Endothelial cell of umbilical vein (primary cell): ENCODE data around the gene UPB1. TPM values are rescaled to one million over a fixed set of nuclear protein-coding genes. Genes with fewer than 3 reads are reported as not detected.

ENCODE experiments used
- BruUV-seq: library from RNA; stranded (reverse); fragments of 400-500 nt; replicated peaks from 2 replicates; lab custom pipeline; 2021; lab: Mats Ljungman, UMichigan
- CTCF ChIA-PET: fragments of 300-600, 350-600 bp; sonication (Branson Sonifier 250); formaldehyde crosslinking; loops from one replicate; lab custom pipeline; 2021; ENCODE audit warnings: antibody characterized with exemption, inconsistent platforms; lab: Charles Lee
- POLR2A ChIA-PET: fragments of 300-600, 350-600 bp; sonication (Branson Sonifier 250); formaldehyde crosslinking; loops from one replicate; lab custom pipeline; 2021; ENCODE audit warnings: antibody characterized with exemption, inconsistent platforms; lab: Charles Lee
- DNase-seq: peaks from one replicate; pipeline ENCODE4 v3.0.0-alpha.2; 2011; ENCODE audit warnings: low read depth, low spot score
- FAIRE-seq: peaks from 2 replicates; lab custom pipeline; 2011; peaks lifted over from hg19 to GRCh38; lab: Jason Lieb, UNC
- H2AFZ ChIP-seq: 2 replicates; pipeline ENCODE4 v1.6.0; 2012; ENCODE audit warnings: low read depth, low read length, control low read depth, inconsistent platforms
- H3K27ac ChIP-seq: 2 replicates; pipeline ENCODE4 v1.5.1; 2011; ENCODE audit warnings: low read depth, mild to moderate bottlenecking, control low read depth, low read length, moderate library complexity; ENCODE audit not compliant: insufficient read depth
- H3K27me3 ChIP-seq, 2 experiments: 2 replicates each; pipeline versions ENCODE4 v1.6.0 to v1.6.1; 2011; ENCODE audit warnings: low read length in 2 of 2, mixed read lengths in 1 of 2; ENCODE audit not compliant: control insufficient read depth in 2 of 2, insufficient read depth in 2 of 2
- H3K36me3 ChIP-seq, 2 experiments: 2 replicates in 1 of 2; 3 replicates in 1 of 2; pipeline ENCODE4 v1.5.1; 2011; ENCODE audit warnings: low read length in 2 of 2, mild to moderate bottlenecking in 1 of 2, moderate library complexity in 1 of 2; ENCODE audit not compliant: control insufficient read depth in 2 of 2, insufficient read depth in 2 of 2; ENCODE audit errors: extremely low read depth in 1 of 2
- H3K4me1 ChIP-seq: 3 replicates; pipeline ENCODE4 v1.5.1; 2011; ENCODE audit warnings: mild to moderate bottlenecking, low read length; ENCODE audit not compliant: control insufficient read depth, insufficient read depth; ENCODE audit errors: extremely low read depth
- H3K4me2 ChIP-seq: 2 replicates; pipeline ENCODE4 v1.6.1; 2011; ENCODE audit warnings: low read length, control low read depth, mixed read lengths; ENCODE audit not compliant: insufficient read depth
- H3K4me3 ChIP-seq, 3 experiments: fragments of 200-600 bp in 1 of 3; sonication (generic), shearing (Covaris generic) in 1 of 3; replicated peaks in 1 of 3; 2 replicates each; pipeline ENCODE4 v1.5.1; 2011 to 2016; ENCODE audit warnings: control low read depth in 3 of 3, low read length in 3 of 3, mild to moderate bottlenecking in 2 of 3, inconsistent platforms in 1 of 3, low read depth in 1 of 3, moderate library complexity in 1 of 3; ENCODE audit not compliant: insufficient read depth in 1 of 3
- H3K79me2 ChIP-seq: 2 replicates; pipeline ENCODE4 v1.6.0; 2012; ENCODE audit warnings: low read length, inconsistent platforms; ENCODE audit not compliant: control insufficient read depth, insufficient read depth
- H3K9ac ChIP-seq: replicated peaks from 2 replicates; pipeline ENCODE3; 2011; ENCODE audit warnings: low read length, control low read depth; ENCODE audit not compliant: insufficient read depth; ENCODE audit errors: extremely low read depth
- H3K9me1 ChIP-seq: replicated peaks from 3 replicates; pipeline ENCODE4 v1.6.0; 2011; ENCODE audit warnings: mild to moderate bottlenecking, low read length; ENCODE audit not compliant: control insufficient read depth, insufficient read depth; ENCODE audit errors: extremely low read depth
- H3K9me3 ChIP-seq: replicated peaks from 2 replicates; pipeline ENCODE4 v1.5.1; 2012; ENCODE audit warnings: low read length, inconsistent platforms; ENCODE audit not compliant: control insufficient read depth, insufficient read depth
- H4K20me1 ChIP-seq: replicated peaks from 2 replicates; pipeline ENCODE3; 2011; ENCODE audit warnings: mild to moderate bottlenecking, low read length; ENCODE audit not compliant: control insufficient read depth, insufficient read depth; ENCODE audit errors: extremely low read depth
- EZH2 ChIP-seq: IDR thresholded peaks from 2 replicates; pipeline ENCODE4 v1.6.1; 2012; ENCODE audit warnings: borderline replicate concordance, low read depth, mild to moderate bottlenecking, moderate library complexity, low read length, inconsistent platforms; ENCODE audit not compliant: severe bottlenecking
- FOS ChIP-seq: IDR thresholded peaks from 2 replicates; pipeline ENCODE4 v1.6.1; 2011; ENCODE audit warnings: mild to moderate bottlenecking, low read length, moderate library complexity, borderline replicate concordance; ENCODE audit not compliant: insufficient read depth
- GATA2 ChIP-seq: IDR thresholded peaks from 2 replicates; pipeline ENCODE4 v1.7.0; 2011; ENCODE audit warnings: low read depth, mild to moderate bottlenecking, moderate library complexity, mixed read lengths, low read length; ENCODE audit not compliant: insufficient read length, insufficient read depth
- JUN ChIP-seq: IDR thresholded peaks from 2 replicates; pipeline ENCODE4 v1.6.1; 2011; ENCODE audit warnings: borderline replicate concordance, low read depth; ENCODE audit not compliant: insufficient read length, insufficient read depth
- MAX ChIP-seq: IDR thresholded peaks from 2 replicates; pipeline ENCODE4 v1.6.1; 2011; ENCODE audit not compliant: insufficient read depth, insufficient read length
- MYC ChIP-seq: IDR thresholded peaks from one replicate; pipeline ENCODE4 v1.6.1; 2011; ENCODE audit warnings: mild to moderate bottlenecking, low read depth, low read length
- POLR2A ChIP-seq: IDR thresholded peaks from 2 replicates; pipeline ENCODE4 v1.6.1; 2012; ENCODE audit warnings: low read depth, mild to moderate bottlenecking, control low read depth, low read length
- POLR2AphosphoS5 ChIP-seq: IDR thresholded peaks from 2 replicates; pipeline ENCODE4 v1.6.1; 2012; ENCODE audit warnings: low read depth, mild to moderate bottlenecking, control low read depth, low read length, moderate library complexity; ENCODE audit not compliant: insufficient read depth
- dilution Hi-C: fragments of 300-500 bp; cut with MboI; formaldehyde crosslinking; loops from one replicate; pipeline ENCODE4 v1.15.0; 2019; ENCODE audit warnings: low sequenced_read_pairs; ENCODE audit not compliant: extremely low pct_ligation_motif_present
- intact Hi-C: fragments of 100-400 bp; cut with micrococcal nuclease; formaldehyde crosslinking; loops from one replicate; pipeline ENCODE4 v1.10.0; 2022
- polyA plus RNA-seq, 4 experiments: library from polyadenylated mRNA; depleted of rRNA in 3 of 4; stranded (reverse) in 3 of 4; unstranded in 1 of 4; fragments of >200 nt; gene quantifications; 2 replicates each; pipeline versions ENCODE4 v1.2.1 to v1.2.3, GENCODE V29; 2011 to 2012; ENCODE audit warnings: missing spikeins in 1 of 4
- total RNA-seq: library from RNA; stranded (reverse); gene quantifications from 2 replicates; pipeline ENCODE4 v1.2.3, GENCODE V29; 2021
- TF ChIP-seq, protein P1 (sequence below), 2 donors: IDR thresholded peaks; 1 replicate in 1 of 2; 2 replicates in 1 of 2; pipeline ENCODE4 v1.5.1; 2011; ENCODE audit warnings: low read length in 2 of 2, mild to moderate bottlenecking in 2 of 2, moderate library complexity in 2 of 2, control low read depth in 1 of 2, inconsistent platforms in 1 of 2, low read depth in 1 of 2; ENCODE audit not compliant: insufficient read depth in 1 of 2; ENCODE audit errors: extremely low read depth in 1 of 2

UPB1 gene
- total and polyA plus RNA-seq, 2 donors (not counting 3 experiments of a cell fraction or from before 2014, with no cell fraction given): 0.30 to 0.80 TPM

DNA sequence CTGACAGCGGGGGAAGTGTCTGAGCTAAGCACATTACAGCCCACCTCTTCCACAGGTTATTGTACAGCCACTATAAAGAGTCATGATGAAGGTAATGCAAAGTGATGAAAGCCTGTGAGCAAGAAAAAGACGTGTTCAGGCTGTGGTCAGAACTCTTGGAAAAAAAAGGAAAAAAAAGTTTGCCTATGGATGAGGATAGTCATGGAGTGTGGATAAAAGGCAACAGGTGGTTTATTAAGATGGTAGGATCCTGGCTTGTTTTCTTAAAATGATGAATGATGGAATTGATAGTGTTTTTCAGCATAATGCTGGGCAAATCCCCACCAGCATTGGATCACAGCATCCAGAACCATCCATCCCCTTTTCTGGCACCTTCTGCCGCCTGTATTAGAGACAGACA lies 23.1 kb downstream of the UPB1 start:
- DNase-seq (no peak), FAIRE-seq (no peak)
- POLR2A ChIA-PET: no interaction called here
- no peak overlapping the region for H3K4me2 ChIP-seq
- no peaks in the 10 kb centered on the region for H3K36me3 ChIP-seq
- TF ChIP-seq JUN (no peak), GATA2 (no peak), POLR2A (no peak), FOS (no peak), MAX (no peak), POLR2AphosphoS5 (no peak), EZH2 (no peak), MYC (no peak)
- TF ChIP-seq, protein P1, sequence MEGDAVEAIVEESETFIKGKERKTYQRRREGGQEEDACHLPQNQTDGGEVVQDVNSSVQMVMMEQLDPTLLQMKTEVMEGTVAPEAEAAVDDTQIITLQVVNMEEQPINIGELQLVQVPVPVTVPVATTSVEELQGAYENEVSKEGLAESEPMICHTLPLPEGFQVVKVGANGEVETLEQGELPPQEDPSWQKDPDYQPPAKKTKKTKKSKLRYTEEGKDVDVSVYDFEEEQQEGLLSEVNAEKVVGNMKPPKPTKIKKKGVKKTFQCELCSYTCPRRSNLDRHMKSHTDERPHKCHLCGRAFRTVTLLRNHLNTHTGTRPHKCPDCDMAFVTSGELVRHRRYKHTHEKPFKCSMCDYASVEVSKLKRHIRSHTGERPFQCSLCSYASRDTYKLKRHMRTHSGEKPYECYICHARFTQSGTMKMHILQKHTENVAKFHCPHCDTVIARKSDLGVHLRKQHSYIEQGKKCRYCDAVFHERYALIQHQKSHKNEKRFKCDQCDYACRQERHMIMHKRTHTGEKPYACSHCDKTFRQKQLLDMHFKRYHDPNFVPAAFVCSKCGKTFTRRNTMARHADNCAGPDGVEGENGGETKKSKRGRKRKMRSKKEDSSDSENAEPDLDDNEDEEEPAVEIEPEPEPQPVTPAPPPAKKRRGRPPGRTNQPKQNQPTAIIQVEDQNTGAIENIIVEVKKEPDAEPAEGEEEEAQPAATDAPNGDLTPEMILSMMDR (IDR thresholded peaks at IDR 0.05; ENCODE audit: extremely low read depth in 1 of 2, insufficient read depth in 1 of 2, low read depth in 1 of 2, low read length in 2 of 2): no peak
- intact Hi-C loops (no loop called here), dilution Hi-C loops (no loop called here)
- CTCF ChIA-PET: interaction anchor here (1.1 to 1.8 kb wide), 3 partner anchors 12 to 95 kb away, joined by 3 to 8 read pairs (median 6); no protein-coding TSS in a partner anchor
- H3K4me1 ChIP-seq: no peaks in the 10 kb centered on the region
- no peaks in the 10 kb centered on the region for H4K20me1 ChIP-seq
- no peak overlapping the region for H2AFZ ChIP-seq
- H3K4me3 ChIP-seq: no peak overlapping the region
- no peaks in the 10 kb centered on the region for H3K9me1 ChIP-seq
- H3K27me3 ChIP-seq: peaks cover 5 to 6% of the 10 kb centered on the region in 2 experiments
- no peaks in the 10 kb centered on the region for H3K79me2 ChIP-seq
- no peak overlapping the region for H3K27ac ChIP-seq
- no TSS peak for BruUV-seq
- H3K9me3 ChIP-seq: no peaks in the 10 kb centered on the region
- no peak overlapping the region for H3K9ac ChIP-seq
